A673 (cell line): ENCODE data around the gene PABPN1L.

Experiments used
- CTCF ChIP-seq: fragments of 300-800, 200-600 bp; sonication (generic); conservative IDR thresholded peaks from 2 replicates; pipeline ENCODE4 v1.5.1; 2017; ENCODE audit warnings: low read depth, mild to moderate bottlenecking, antibody characterized with exemption, low read length, moderate library complexity, mixed read lengths
- EZH2 ChIP-seq: fragments of 200-600 bp; sonication (generic); IDR thresholded peaks from 2 replicates; pipeline ENCODE4 v1.6.1; 2017; ENCODE audit warnings: borderline replicate concordance, low read depth, mild to moderate bottlenecking, mixed read lengths, antibody characterized with exemption, low read length; ENCODE audit not compliant: poor library complexity, severe bottlenecking

GRCh38 chr16:88819126-88819525 is 47.3 kb downstream of the PABPN1L start:
- TF ChIP-seq CTCF (no peak), EZH2 (no peak)
